ENCODE measurements around the gene CPB2. TPM values are rescaled to one million over a fixed set of nuclear protein-coding genes. Genes with fewer than 3 reads are reported as not detected.

The CPB2 gene
- total RNA-seq, 3 donors from 2014 or later (not counting 1 experiment from before 2014, with no cell fraction given): not detected

GRCh38 chr13:46085737-46086136 is 19.1 kb downstream of the CPB2 start:
- Mint-ChIP-seq H3K9me3 (no peaks in the 10 kb centered on the region), H3K4me1 (no peaks in the 10 kb centered on the region), H3K4me3 (no peak overlapping the region), H3K27me3 (ENCODE audit: low read depth in 2 of 2) (peaks cover 7 to 22% of the 10 kb centered on the region in 2 donors), H3K27ac (no peak overlapping the region), H3K36me3 (no peaks in the 10 kb centered on the region)
- Histone ChIP-seq H3K27ac (ENCODE audit: low read length) (no peak overlapping the region), H3K4me3 (ENCODE audit: low read length) (no peak overlapping the region), H3K36me3 (ENCODE audit: control insufficient read depth, insufficient read depth, low read length) (no peaks in the 10 kb centered on the region), H3K9me3 (ENCODE audit: control insufficient read depth, insufficient read depth, low read length) (no peaks in the 10 kb centered on the region), H3K4me1 (ENCODE audit: control insufficient read depth, insufficient read depth, low read length) (no peaks in the 10 kb centered on the region), H3K27me3 (ENCODE audit: control insufficient read depth, insufficient read depth, low read length) (no peaks in the 10 kb centered on the region)
- WGBS (ENCODE audit: insufficient coverage): 95% methylated on average over 13 of the region's 13 CpGs
- ATAC-seq (no peak), DNase-seq (no peak)
- intact Hi-C loops (cut with micrococcal nuclease): no loop called here
- no peak for TF ChIP-seq CTCF (IDR thresholded peaks at IDR 0.05)

- no peaks in the 10 kb centered on the region for H3K36me3 Mint-ChIP-seq
- intact Hi-C loops (cut with micrococcal nuclease): no loop called here
- H3K4me1 Mint-ChIP-seq: peaks cover 15 to 17% of the 10 kb centered on the region in 2 donors
- H3K4me3 ChIP-seq (ENCODE audit: low read length): no peak overlapping the region
- no peak overlapping the region for H3K27ac ChIP-seq (ENCODE audit: low read length)
- no peak overlapping the region for H3K4me3 Mint-ChIP-seq
- no peaks in the 10 kb centered on the region for H3K9me3 Mint-ChIP-seq
- H3K27ac Mint-ChIP-seq: no peak overlapping the region
- H3K9me3 ChIP-seq (ENCODE audit: control insufficient read depth, insufficient read depth, low read length): no peaks in the 10 kb centered on the region
- 98% methylated on average over 5 of the region's 5 CpGs for WGBS (ENCODE audit: insufficient coverage)
- H3K36me3 ChIP-seq (ENCODE audit: control insufficient read depth, insufficient read depth, low read length): no peaks in the 10 kb centered on the region
- ATAC-seq: no peak
- TF ChIP-seq CTCF (IDR thresholded peaks at IDR 0.05): no peak
- H3K4me1 ChIP-seq (ENCODE audit: control insufficient read depth, insufficient read depth, low read length): no peaks in the 10 kb centered on the region
- no peaks in the 10 kb centered on the region for H3K27me3 ChIP-seq (ENCODE audit: control insufficient read depth, insufficient read depth, low read length)
- no peak for DNase-seq
- peaks cover 3 to 8% of the 10 kb centered on the region in 2 donors for H3K27me3 Mint-ChIP-seq (ENCODE audit: low read depth in 2 of 2)
Observed at GRCh38 chr13:46082324-46082723, 22.5 kb downstream of the CPB2 start.

GRCh38 chr13:46079770-46080169 is 25.1 kb downstream of the CPB2 start:
- peak in 1 of 2 donors; percentile 4 for DNase-seq
- Histone ChIP-seq H3K4me3 (ENCODE audit: low read length) (no peak overlapping the region), H3K9me3 (ENCODE audit: control insufficient read depth, insufficient read depth, low read length) (no peaks in the 10 kb centered on the region), H3K27me3 (ENCODE audit: control insufficient read depth, insufficient read depth, low read length) (no peaks in the 10 kb centered on the region), H3K36me3 (ENCODE audit: control insufficient read depth, insufficient read depth, low read length) (no peaks in the 10 kb centered on the region), H3K4me1 (ENCODE audit: control insufficient read depth, insufficient read depth, low read length) (no peaks in the 10 kb centered on the region), H3K27ac (ENCODE audit: low read length) (no peak overlapping the region)
- no peak for TF ChIP-seq CTCF (IDR thresholded peaks at IDR 0.05)
- Mint-ChIP-seq H3K36me3 (no peaks in the 10 kb centered on the region), H3K27me3 (ENCODE audit: low read depth in 2 of 2) (peaks cover 9 to 24% of the 10 kb centered on the region in 2 donors), H3K9me3 (no peaks in the 10 kb centered on the region), H3K4me3 (no peak overlapping the region), H3K4me1 (peaks cover 15 to 17% of the 10 kb centered on the region in 2 donors), H3K27ac (no peak overlapping the region)
- peak; percentile 55 to 58 (median 57) for ATAC-seq
- intact Hi-C loops (cut with micrococcal nuclease): no loop called here
- WGBS (ENCODE audit: insufficient coverage): 0% methylated on average over 1 of the region's 2 CpGs

- no peaks in the 10 kb centered on the region for H3K9me3 ChIP-seq (ENCODE audit: control insufficient read depth, insufficient read depth, low read length)
- no peaks in the 10 kb centered on the region for H3K4me1 ChIP-seq (ENCODE audit: control insufficient read depth, insufficient read depth, low read length)
- ATAC-seq: no peak
- peaks cover 13 to 31% of the 10 kb centered on the region in 2 donors for H3K27me3 Mint-ChIP-seq (ENCODE audit: low read depth in 2 of 2)
- no peaks in the 10 kb centered on the region for H3K36me3 ChIP-seq (ENCODE audit: control insufficient read depth, insufficient read depth, low read length)
- no peak for TF ChIP-seq CTCF (IDR thresholded peaks at IDR 0.05)
- H3K27me3 ChIP-seq (ENCODE audit: control insufficient read depth, insufficient read depth, low read length): no peaks in the 10 kb centered on the region
- no peaks in the 10 kb centered on the region for H3K9me3 Mint-ChIP-seq
- H3K4me1 Mint-ChIP-seq: peaks cover 15 to 17% of the 10 kb centered on the region in 2 donors
- H3K27ac ChIP-seq (ENCODE audit: low read length): no peak overlapping the region
- no peak overlapping the region for H3K27ac Mint-ChIP-seq
- H3K4me3 Mint-ChIP-seq: no peak overlapping the region
- intact Hi-C loops (cut with micrococcal nuclease): no loop called here
- no peak for DNase-seq
- no peaks in the 10 kb centered on the region for H3K36me3 Mint-ChIP-seq
- H3K4me3 ChIP-seq (ENCODE audit: low read length): no peak overlapping the region
- no CpG with 5 or more reads among the region's 1 CpG for WGBS (ENCODE audit: insufficient coverage)
Observed at GRCh38 chr13:46077265-46077664, 27.6 kb downstream of the CPB2 start.
